HCT116 (cell line): ENCODE data around the gene PTPN4. TPM values are rescaled to one million over a fixed set of nuclear protein-coding genes. Genes with fewer than 3 reads are reported as not detected.

Experiments
- ATAC-seq: fragments of 200-7000 bp; cut with Tn5 transposase; 2 replicates; pipeline ENCODE4 v1.9.1; 2020; ENCODE audit warnings: mild to moderate bottlenecking, moderate library complexity
- BruUV-seq: library from RNA; stranded (reverse); fragments of 400-500 nt; replicated peaks from 2 replicates; lab custom pipeline; 2021; lab: Mats Ljungman, UMichigan
- CTCF ChIA-PET: fragments of 300-600 bp; sonication (Branson Sonifier 250); formaldehyde crosslinking; loops from one replicate; lab custom pipeline; 2021; ENCODE audit warnings: antibody characterized with exemption; lab: Charles Lee
- POLR2A ChIA-PET: fragments of 300-600, 350-600 bp; sonication (Branson Sonifier 250); formaldehyde crosslinking; loops from one replicate; lab custom pipeline; 2021; ENCODE audit warnings: antibody characterized with exemption; lab: Charles Lee
- RAD21 ChIA-PET, 2 experiments: fragments of 300-600 bp; sonication (Branson Sonifier 250); formaldehyde crosslinking; loops; one replicate each; lab custom pipeline; 2023; ENCODE audit warnings: low total read pairs in 2 of 2; ENCODE audit not compliant: uncharacterized antibody in 2 of 2, unreplicated experiment in 2 of 2, low non-redundant PET in 1 of 2; lab: Charles Lee
- DNase-seq: peaks from one replicate; pipeline ENCODE4 v3.0.0-alpha.2; 2010; ENCODE audit warnings: low read depth, low spot score
- H2AFZ ChIP-seq: fragments of 200-600 bp; shearing (Covaris generic), sonication (generic); 2 replicates; pipeline ENCODE4 v1.6.1; 2017; ENCODE audit warnings: low read depth, mixed run types, mixed read lengths, antibody characterized with exemption, low read length; ENCODE audit not compliant: poor library complexity, severe bottlenecking
- H3K27ac ChIP-seq: 2 replicates; pipeline ENCODE4 v1.5.1; 2012; ENCODE audit warnings: low read depth, low read length
- H3K27me3 ChIP-seq: fragments of 200-600 bp; sonication (generic); 2 replicates; pipeline ENCODE4 v1.6.1; 2016; ENCODE audit warnings: mixed run types, low read length, mixed read lengths; ENCODE audit not compliant: insufficient read depth
- H3K36me3 ChIP-seq, 2 experiments: fragments of 200-500 bp in 1 of 2; fragments of 200-600 bp in 1 of 2; sonication (Bioruptor generic) in 1 of 2; sonication (generic) in 1 of 2; 2 replicates each; pipeline versions ENCODE4 v1.5.1 to v1.6.1; 2014 to 2016; ENCODE audit warnings: low read length in 2 of 2, inconsistent platforms in 1 of 2, mixed read lengths in 1 of 2, mixed run types in 1 of 2; ENCODE audit not compliant: insufficient read depth in 2 of 2, control insufficient read depth in 1 of 2
- H3K4me1 ChIP-seq, 2 experiments: fragments of 200-600 bp in 1 of 2; sonication (generic) in 1 of 2; 2 replicates each; pipeline versions ENCODE4 v1.5.1 to v1.6.1; 2012 to 2017; ENCODE audit warnings: low read length in 2 of 2, inconsistent platforms in 1 of 2, mild to moderate bottlenecking in 1 of 2, mixed read lengths in 1 of 2, mixed run types in 1 of 2, moderate library complexity in 1 of 2; ENCODE audit not compliant: insufficient read depth in 2 of 2, control insufficient read depth in 1 of 2
- H3K4me2 ChIP-seq: fragments of 200-600 bp; sonication (generic); 2 replicates; pipeline ENCODE4 v1.6.1; 2017; ENCODE audit warnings: mixed run types, low read length, mixed read lengths
- H3K4me3 ChIP-seq, 2 experiments: fragments of 200-600 bp in 1 of 2; sonication (generic) in 1 of 2; replicated peaks in 1 of 2; 2 replicates each; pipeline ENCODE4 v1.5.1; 2011 to 2016; ENCODE audit warnings: low read length in 2 of 2, control low read depth in 1 of 2, low read depth in 1 of 2, mild to moderate bottlenecking in 1 of 2, mixed read lengths in 1 of 2, mixed run types in 1 of 2
- H3K79me2 ChIP-seq: fragments of 200-600 bp; sonication (generic); 2 replicates; pipeline ENCODE4 v1.6.1; 2017; ENCODE audit warnings: mild to moderate bottlenecking, mixed run types, low read length, moderate library complexity, mixed read lengths; ENCODE audit not compliant: insufficient read depth
- H3K9ac ChIP-seq: fragments of 200-600 bp; sonication (generic); 2 replicates; pipeline ENCODE4 v1.6.1; 2016; ENCODE audit warnings: low read length, mixed read lengths
- H3K9me2 ChIP-seq: fragments of 200-600 bp; sonication (generic), shearing (Covaris generic); 2 replicates; pipeline ENCODE4 v1.6.1; 2017; ENCODE audit warnings: mixed run types, mild to moderate bottlenecking, moderate library complexity; ENCODE audit not compliant: insufficient read depth
- H3K9me3 ChIP-seq, 2 experiments: fragments of 200-500 bp in 1 of 2; fragments of 200-600 bp in 1 of 2; sonication (Bioruptor generic) in 1 of 2; sonication (generic) in 1 of 2; 2 replicates each; pipeline ENCODE4 v1.6.1; 2014 to 2017; ENCODE audit warnings: low read length in 2 of 2, mixed read lengths in 2 of 2, inconsistent platforms in 1 of 2, low read depth in 1 of 2, mild to moderate bottlenecking in 1 of 2, mixed run types in 1 of 2, moderate library complexity in 1 of 2; ENCODE audit not compliant: control insufficient read depth in 1 of 2, insufficient read depth in 1 of 2
- H4K20me1 ChIP-seq: fragments of 200-600 bp; sonication (generic), shearing (Covaris generic); 2 replicates; pipeline ENCODE4 v1.6.1; 2017; ENCODE audit warnings: mixed run types, mild to moderate bottlenecking, moderate library complexity; ENCODE audit not compliant: insufficient read depth
- CEBPB ChIP-seq: IDR thresholded peaks from 2 replicates; pipeline ENCODE4 v1.6.1; 2012; ENCODE audit warnings: low read depth
- EGR1 ChIP-seq: IDR thresholded peaks from 2 replicates; pipeline ENCODE4 v1.6.1; 2012; ENCODE audit warnings: low read depth
- ELF1 ChIP-seq: IDR thresholded peaks from 2 replicates; pipeline ENCODE4 v1.6.1; 2012; ENCODE audit warnings: low read depth, borderline replicate concordance
- EZH2phosphoT487 ChIP-seq: fragments of 200-600 bp; IDR thresholded peaks from 2 replicates; pipeline ENCODE4 v1.6.1; 2018; ENCODE audit warnings: antibody characterized with exemption, borderline replicate concordance
- FOSL1 ChIP-seq: IDR thresholded peaks from 2 replicates; pipeline ENCODE4 v1.6.1; 2012; ENCODE audit warnings: low read depth
- POLR2A ChIP-seq: IDR thresholded peaks from 2 replicates; pipeline ENCODE4 v1.7.0; 2011; ENCODE audit warnings: borderline replicate concordance; ENCODE audit not compliant: insufficient read depth, insufficient read length; ENCODE audit errors: extremely low read depth
- POLR2AphosphoS5 ChIP-seq: IDR thresholded peaks from 2 replicates; pipeline ENCODE4 v1.6.1; 2011; ENCODE audit warnings: mild to moderate bottlenecking, low read depth, low read length, moderate library complexity
- RAD21 ChIP-seq: IDR thresholded peaks from 2 replicates; pipeline ENCODE4 v1.6.1; 2012; ENCODE audit warnings: low read depth, mild to moderate bottlenecking
- REST ChIP-seq: IDR thresholded peaks from 2 replicates; pipeline ENCODE4 v1.6.1; 2012; ENCODE audit warnings: low read depth
- SIN3A ChIP-seq: IDR thresholded peaks from 2 replicates; pipeline ENCODE4 v1.6.1; 2012; ENCODE audit warnings: low read depth
- SP1 ChIP-seq: IDR thresholded peaks from 2 replicates; pipeline ENCODE4 v1.6.1; 2012; ENCODE audit warnings: low read depth
- SRF ChIP-seq: IDR thresholded peaks from 2 replicates; pipeline ENCODE4 v1.6.1; 2012; ENCODE audit warnings: low read depth
- TCF7L2 ChIP-seq: IDR thresholded peaks from 2 replicates; pipeline ENCODE4 v1.7.0; 2011; ENCODE audit warnings: borderline replicate concordance, inconsistent platforms; ENCODE audit not compliant: insufficient read depth, insufficient read length; ENCODE audit errors: extremely low read depth
- YY1 ChIP-seq: IDR thresholded peaks from 2 replicates; pipeline ENCODE4 v1.6.1; 2011; ENCODE audit warnings: low read length, low read depth, moderate library complexity, mild to moderate bottlenecking; ENCODE audit not compliant: insufficient replicate concordance; ENCODE audit errors: extremely low read depth
- ZBTB33 ChIP-seq: IDR thresholded peaks from 2 replicates; pipeline ENCODE4 v1.6.1; 2011; ENCODE audit warnings: mild to moderate bottlenecking, low read length, moderate library complexity; ENCODE audit not compliant: insufficient replicate concordance; ENCODE audit errors: extremely low read depth
- ZFX ChIP-seq: fragments of 450-650 bp; IDR thresholded peaks from 2 replicates; pipeline ENCODE4 v1.6.1; 2017
- ZNF274 ChIP-seq: fragments of 200-500 bp; sonication (Bioruptor generic); IDR thresholded peaks from 2 replicates; pipeline ENCODE4 v1.6.1; 2014; ENCODE audit warnings: mild to moderate bottlenecking, low read depth, low read length, inconsistent platforms
- intact Hi-C: fragments of 100-400 bp; cut with micrococcal nuclease; formaldehyde crosslinking; loops from 2 replicates; pipeline ENCODE4 v1.10.0; 2022
- total RNA-seq: library from RNA; stranded (reverse); gene quantifications from one replicate; pipeline ENCODE4 v1.2.1, GENCODE V29; 2021; ENCODE audit not compliant: unreplicated experiment
- TF ChIP-seq, protein P1 (sequence below): IDR thresholded peaks from 2 replicates; pipeline ENCODE4 v1.6.1; 2012

PTPN4 gene
- total RNA-seq, 1 experiment from 2014 or later = 38.4 TPM

DNA sequence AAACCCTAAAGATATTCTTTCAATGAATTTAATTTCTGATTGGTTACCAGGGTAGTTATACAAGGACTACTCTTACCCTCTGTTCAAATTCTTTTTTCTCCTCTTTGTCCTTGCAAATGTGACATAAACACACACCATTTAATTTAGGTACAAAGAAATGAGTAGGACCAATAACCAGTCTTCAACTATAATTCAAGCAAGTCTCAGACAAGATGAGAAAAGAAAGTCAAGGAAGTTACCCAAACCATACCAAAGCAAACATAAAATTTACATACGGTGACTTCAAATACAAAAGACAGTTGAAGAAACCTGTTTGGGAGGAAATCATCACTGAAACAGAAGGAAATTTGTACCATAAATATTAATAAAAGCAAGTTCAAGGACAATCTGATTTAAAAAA is 162.1 kb downstream of the PTPN4 start:
- no peaks in the 10 kb centered on the region for H4K20me1 ChIP-seq
- H3K27ac ChIP-seq = no peak overlapping the region
- no peak overlapping the region for H3K9ac ChIP-seq
- CTCF ChIA-PET = no interaction called here
- no peaks in the 10 kb centered on the region for H3K9me2 ChIP-seq
- BruUV-seq = no TSS peak
- POLR2A ChIA-PET = no interaction called here
- no peaks in the 10 kb centered on the region for H3K9me3 ChIP-seq
- no peaks in the 10 kb centered on the region for H3K4me1 ChIP-seq
- no peak overlapping the region for H3K4me2 ChIP-seq
- no peak overlapping the region for H3K4me3 ChIP-seq
- no peaks in the 10 kb centered on the region for H3K27me3 ChIP-seq
- RAD21 ChIA-PET = no interaction called here
- TF ChIP-seq POLR2A (no peak), ZBTB33 (no peak), RAD21 (no peak), TCF7L2 (no peak), ELF1 (no peak), ZFX (no peak), CEBPB (no peak), SRF (no peak), SIN3A (no peak), REST (no peak), EGR1 (no peak), POLR2AphosphoS5 (no peak), FOSL1 (no peak), SP1 (no peak), EZH2phosphoT487 (no peak), ZNF274 (no peak), YY1 (no peak)
- TF ChIP-seq, protein P1, sequence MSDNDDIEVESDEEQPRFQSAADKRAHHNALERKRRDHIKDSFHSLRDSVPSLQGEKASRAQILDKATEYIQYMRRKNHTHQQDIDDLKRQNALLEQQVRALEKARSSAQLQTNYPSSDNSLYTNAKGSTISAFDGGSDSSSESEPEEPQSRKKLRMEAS = no peak
- intact Hi-C loops = no loop called here
- no peaks in the 10 kb centered on the region for H3K79me2 ChIP-seq
- H2AFZ ChIP-seq = no peak overlapping the region
- no peaks in the 10 kb centered on the region for H3K36me3 ChIP-seq
- ATAC-seq (no peak), DNase-seq (no peak)
